Hepatocyte (in vitro differentiated cells): ENCODE data around the gene DNMT1. TPM values are rescaled to one million over a fixed set of nuclear protein-coding genes. Genes with fewer than 3 reads are reported as not detected.

Experiments
- DNase-seq: peaks from one replicate; pipeline ENCODE4 v3.0.0-alpha.2; 2016; ENCODE audit warnings: low spot score
- H2AFZ ChIP-seq: fragments of 200-600 bp; sonication (generic); 2 replicates; pipeline ENCODE4 v1.6.0; 2016; ENCODE audit warnings: antibody characterized with exemption, mild to moderate bottlenecking
- H3K27ac ChIP-seq: fragments of 200-600 bp; sonication (generic); 2 replicates; pipeline ENCODE4 v1.5.1; 2016; ENCODE audit warnings: mild to moderate bottlenecking
- H3K27me3 ChIP-seq: fragments of 200-600 bp; sonication (generic); 2 replicates; pipeline ENCODE4 v1.6.1; 2016
- H3K36me3 ChIP-seq: fragments of 200-600 bp; sonication (generic); replicated peaks from 2 replicates; pipeline ENCODE4 v1.5.1; 2016; ENCODE audit warnings: low read depth; ENCODE audit not compliant: insufficient read depth
- H3K4me1 ChIP-seq: fragments of 200-600 bp; sonication (generic); 2 replicates; pipeline ENCODE4 v1.5.1; 2016; ENCODE audit warnings: mild to moderate bottlenecking, moderate library complexity; ENCODE audit not compliant: insufficient read depth
- H3K4me2 ChIP-seq: fragments of 200-600 bp; sonication (generic); 2 replicates; pipeline ENCODE4 v1.6.0; 2016
- H3K4me3 ChIP-seq: fragments of 200-600 bp; sonication (generic); 2 replicates; pipeline ENCODE4 v1.5.1; 2016; ENCODE audit warnings: mild to moderate bottlenecking
- H3K79me2 ChIP-seq: fragments of 200-600 bp; sonication (generic); 2 replicates; pipeline ENCODE4 v1.6.0; 2017; ENCODE audit warnings: mild to moderate bottlenecking
- H3K9me2 ChIP-seq: fragments of 200-600 bp; sonication (generic); replicated peaks from 2 replicates; pipeline ENCODE4 v1.6.0; 2017; ENCODE audit warnings: mild to moderate bottlenecking; ENCODE audit not compliant: insufficient read depth
- H3K9me3 ChIP-seq: fragments of 200-600 bp; sonication (generic); 2 replicates; pipeline ENCODE4 v1.5.1; 2016; ENCODE audit warnings: low read depth, mild to moderate bottlenecking
- H4K20me1 ChIP-seq: fragments of 200-600 bp; sonication (generic); 2 replicates; pipeline ENCODE4 v1.6.0; 2016; ENCODE audit warnings: mild to moderate bottlenecking; ENCODE audit not compliant: insufficient read depth, poor library complexity, severe bottlenecking
- EZH2 ChIP-seq: fragments of 200-600 bp; sonication (generic); IDR thresholded peaks from 2 replicates; pipeline ENCODE4 v1.6.1; 2016; ENCODE audit warnings: antibody characterized with exemption, mild to moderate bottlenecking, borderline replicate concordance
- EZH2phosphoT487 ChIP-seq: fragments of 200-600 bp; sonication (generic); IDR thresholded peaks from one replicate; pipeline ENCODE4 v1.6.1; 2018; ENCODE audit warnings: antibody characterized with exemption, mild to moderate bottlenecking, low read depth, moderate library complexity; ENCODE audit not compliant: unreplicated experiment, severe bottlenecking
- WGBS: methylation state at CpG from one replicate; pipeline ENCODE4 v1.1.6; 2016; ENCODE audit warnings: low lambda C conversion rate; ENCODE audit errors: missing lambda C conversion rate; 5-methylcytosine and 5-hydroxymethylcytosine counted together
- polyA plus RNA-seq: library from polyadenylated mRNA; unstranded; fragments of >200 nt; fragmentation: Nextera tagmentation; extraction: Ambion mirVana; gene quantifications from 2 replicates; pipeline ENCODE4 v1.2.1, GENCODE V29; 2016
- total RNA-seq: library from RNA; depleted of rRNA; stranded (reverse); fragments of >200 nt; gene quantifications from 2 replicates; pipeline ENCODE4 v1.2.3, GENCODE V29; 2014
- TF ChIP-seq, protein P1 (sequence below): fragments of 200-600 bp; sonication (generic); IDR thresholded peaks from 2 replicates; pipeline ENCODE4 v1.5.1; 2016; ENCODE audit warnings: antibody characterized with exemption, mild to moderate bottlenecking; ENCODE audit not compliant: poor library complexity

DNMT1 gene
- total and polyA plus RNA-seq, 2 experiments from 2014 or later = 55.2 to 63.5 TPM

DNA sequence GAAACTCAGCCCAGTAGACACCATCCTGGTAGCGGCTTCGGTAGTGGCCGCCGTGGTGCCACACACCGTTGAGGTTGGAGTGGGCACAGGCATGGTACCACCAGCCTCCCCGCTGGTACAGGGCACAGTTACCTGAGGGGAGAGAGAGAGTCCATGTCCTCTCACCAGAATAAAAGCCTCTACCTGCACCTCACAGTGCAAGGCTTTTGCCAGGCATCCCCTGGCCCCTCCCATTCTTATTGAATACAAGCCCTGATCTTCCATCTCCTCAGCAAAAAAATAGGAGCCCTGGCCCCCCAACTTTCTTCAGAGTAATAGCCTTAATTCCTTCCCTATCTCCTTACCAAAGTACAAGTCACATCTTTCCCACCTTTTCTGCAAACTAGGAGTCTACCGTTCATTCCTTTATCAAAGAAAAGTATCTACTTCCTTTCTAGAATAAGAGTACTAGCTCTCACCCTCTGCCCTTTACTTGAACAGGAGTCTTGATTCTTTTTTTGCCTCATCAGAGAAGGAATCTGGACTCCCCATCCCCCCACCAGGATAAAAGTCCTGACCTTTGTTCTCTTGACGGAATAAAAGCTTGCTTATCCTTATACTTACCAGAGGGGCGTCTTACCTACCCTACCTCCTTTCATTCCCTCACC lies 102.0 kb downstream of the DNMT1 start:
- Histone ChIP-seq H3K36me3 (no peaks in the 10 kb centered on the region), H4K20me1 (no peaks in the 10 kb centered on the region), H3K79me2 (no peaks in the 10 kb centered on the region), H2AFZ (no peak overlapping the region), H3K4me2 (no peak overlapping the region), H3K9me2 (no peaks in the 10 kb centered on the region), H3K27me3 (no peaks in the 10 kb centered on the region), H3K4me1 (peaks cover 8% of the 10 kb centered on the region), H3K9me3 (no peaks in the 10 kb centered on the region), H3K4me3 (no peak overlapping the region), H3K27ac (no peak overlapping the region)
- DNase-seq = no peak
- 94% methylated on average over 9 of the region's 9 CpGs for WGBS
- TF ChIP-seq, protein P1, sequence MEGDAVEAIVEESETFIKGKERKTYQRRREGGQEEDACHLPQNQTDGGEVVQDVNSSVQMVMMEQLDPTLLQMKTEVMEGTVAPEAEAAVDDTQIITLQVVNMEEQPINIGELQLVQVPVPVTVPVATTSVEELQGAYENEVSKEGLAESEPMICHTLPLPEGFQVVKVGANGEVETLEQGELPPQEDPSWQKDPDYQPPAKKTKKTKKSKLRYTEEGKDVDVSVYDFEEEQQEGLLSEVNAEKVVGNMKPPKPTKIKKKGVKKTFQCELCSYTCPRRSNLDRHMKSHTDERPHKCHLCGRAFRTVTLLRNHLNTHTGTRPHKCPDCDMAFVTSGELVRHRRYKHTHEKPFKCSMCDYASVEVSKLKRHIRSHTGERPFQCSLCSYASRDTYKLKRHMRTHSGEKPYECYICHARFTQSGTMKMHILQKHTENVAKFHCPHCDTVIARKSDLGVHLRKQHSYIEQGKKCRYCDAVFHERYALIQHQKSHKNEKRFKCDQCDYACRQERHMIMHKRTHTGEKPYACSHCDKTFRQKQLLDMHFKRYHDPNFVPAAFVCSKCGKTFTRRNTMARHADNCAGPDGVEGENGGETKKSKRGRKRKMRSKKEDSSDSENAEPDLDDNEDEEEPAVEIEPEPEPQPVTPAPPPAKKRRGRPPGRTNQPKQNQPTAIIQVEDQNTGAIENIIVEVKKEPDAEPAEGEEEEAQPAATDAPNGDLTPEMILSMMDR = no peak
- TF ChIP-seq EZH2 (no peak), EZH2phosphoT487 (no peak)

DNA sequence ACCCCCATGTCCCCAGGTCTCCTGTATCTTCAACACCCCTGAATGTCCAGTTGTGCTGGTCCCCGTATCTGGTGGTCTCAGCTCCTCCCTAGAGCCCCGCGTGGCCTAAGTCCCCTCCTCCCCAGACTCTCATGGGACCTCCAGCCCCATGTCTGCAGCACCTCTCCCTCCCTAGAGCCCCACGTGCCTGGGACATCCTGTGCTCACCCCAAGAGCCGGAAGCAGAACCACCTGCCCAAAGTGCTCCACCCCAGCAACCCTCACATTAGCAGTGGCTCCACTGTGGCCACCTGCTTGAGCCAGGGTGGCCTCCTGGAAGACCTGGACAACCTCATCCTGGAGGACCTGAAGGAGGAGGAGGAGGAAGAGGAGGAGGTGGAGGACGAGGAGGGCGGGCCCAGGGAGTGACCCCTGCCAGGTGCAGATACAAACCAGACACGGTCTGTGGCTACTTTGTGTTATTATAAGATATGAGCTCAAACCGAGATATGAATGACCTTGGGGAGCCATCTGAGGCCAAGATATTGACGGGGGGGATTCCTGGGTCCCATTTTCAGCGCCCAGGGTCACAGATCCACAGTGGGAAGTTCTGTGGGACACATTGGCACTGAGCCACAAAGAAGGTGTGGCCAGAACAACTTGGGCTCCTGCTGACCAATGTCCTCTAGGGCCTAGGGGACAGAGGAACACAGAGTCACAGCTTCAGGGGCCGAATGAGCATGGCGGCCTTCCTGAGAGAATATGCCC lies 102.7 kb downstream of the DNMT1 start:
- Histone ChIP-seq H4K20me1 (no peaks in the 10 kb centered on the region), H3K36me3 (no peaks in the 10 kb centered on the region), H3K4me2 (no peak overlapping the region), H3K9me2 (no peaks in the 10 kb centered on the region), H3K4me1 (peaks cover 8% of the 10 kb centered on the region), H3K79me2 (no peaks in the 10 kb centered on the region), H2AFZ (no peak overlapping the region), H3K27me3 (no peaks in the 10 kb centered on the region), H3K9me3 (no peaks in the 10 kb centered on the region), H3K27ac (no peak overlapping the region), H3K4me3 (no peak overlapping the region)
- TF ChIP-seq, protein P1 = no peak
- no peak for TF ChIP-seq EZH2
- TF ChIP-seq EZH2phosphoT487 = no peak
- DNase-seq = no peak
- WGBS = 86% methylated on average over 13 of the region's 13 CpGs

DNA sequence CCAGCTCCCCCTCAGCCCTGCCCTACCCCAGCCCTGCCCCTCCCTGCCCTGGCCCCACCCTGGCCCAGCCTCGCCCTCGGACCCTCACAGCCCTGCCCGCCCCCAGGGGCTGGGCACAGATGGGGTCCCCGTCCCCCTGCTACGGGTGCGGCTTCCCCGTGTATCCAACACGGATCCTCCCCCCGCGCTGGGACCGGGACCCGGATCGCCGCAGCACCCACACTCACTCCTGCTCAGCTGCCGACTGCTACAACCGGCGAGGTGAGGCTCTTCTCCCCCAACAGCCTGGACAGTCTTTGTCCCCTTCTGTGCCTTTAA lies 103.4 kb downstream of the DNMT1 start:
- Histone ChIP-seq H3K27ac (no peak overlapping the region), H3K27me3 (no peaks in the 10 kb centered on the region), H3K4me1 (peaks cover 5% of the 10 kb centered on the region), H3K4me2 (no peak overlapping the region), H3K4me3 (no peak overlapping the region), H4K20me1 (no peaks in the 10 kb centered on the region), H3K79me2 (peaks cover 2% of the 10 kb centered on the region), H2AFZ (no peak overlapping the region), H3K9me3 (no peaks in the 10 kb centered on the region), H3K9me2 (no peaks in the 10 kb centered on the region), H3K36me3 (no peaks in the 10 kb centered on the region)
- TF ChIP-seq EZH2 (no peak), EZH2phosphoT487 (no peak)
- TF ChIP-seq, protein P1 = no peak
- WGBS = 94% methylated on average over 17 of the region's 17 CpGs
- DNase-seq = no peak
